ENCODE results near the gene COMT. TPM values are rescaled to one million over a fixed set of nuclear protein-coding genes. Genes with fewer than 3 reads are reported as not detected.
A peak's percentile ranks its signal among the peaks of the same experiment; 100 is the strongest.

COMT gene
- total RNA-seq, 1 experiment from 2014 or later, result 585 TPM

GRCh38 chr22:19962246-19962908 is 20.8 kb downstream of the COMT start:
- in situ Hi-C loops (cut with HindIII; ENCODE audit: low pct_unique_long_range_greater_than_20kb, low sequenced_read_pairs), result no loop called here

GRCh38 chr22:19962909-19963806 is 21.6 kb downstream of the COMT start:
- in situ Hi-C loops (cut with HindIII; ENCODE audit: low pct_unique_long_range_greater_than_20kb, low sequenced_read_pairs), result no loop called here
- peak; percentile 59 for DNase-seq (ENCODE audit: low read depth)

More at GRCh38 chr22:19962246-19962908, 20.8 kb downstream of the COMT start:
- peak; percentile 71 for DNase-seq (ENCODE audit: low read depth)

DNA sequence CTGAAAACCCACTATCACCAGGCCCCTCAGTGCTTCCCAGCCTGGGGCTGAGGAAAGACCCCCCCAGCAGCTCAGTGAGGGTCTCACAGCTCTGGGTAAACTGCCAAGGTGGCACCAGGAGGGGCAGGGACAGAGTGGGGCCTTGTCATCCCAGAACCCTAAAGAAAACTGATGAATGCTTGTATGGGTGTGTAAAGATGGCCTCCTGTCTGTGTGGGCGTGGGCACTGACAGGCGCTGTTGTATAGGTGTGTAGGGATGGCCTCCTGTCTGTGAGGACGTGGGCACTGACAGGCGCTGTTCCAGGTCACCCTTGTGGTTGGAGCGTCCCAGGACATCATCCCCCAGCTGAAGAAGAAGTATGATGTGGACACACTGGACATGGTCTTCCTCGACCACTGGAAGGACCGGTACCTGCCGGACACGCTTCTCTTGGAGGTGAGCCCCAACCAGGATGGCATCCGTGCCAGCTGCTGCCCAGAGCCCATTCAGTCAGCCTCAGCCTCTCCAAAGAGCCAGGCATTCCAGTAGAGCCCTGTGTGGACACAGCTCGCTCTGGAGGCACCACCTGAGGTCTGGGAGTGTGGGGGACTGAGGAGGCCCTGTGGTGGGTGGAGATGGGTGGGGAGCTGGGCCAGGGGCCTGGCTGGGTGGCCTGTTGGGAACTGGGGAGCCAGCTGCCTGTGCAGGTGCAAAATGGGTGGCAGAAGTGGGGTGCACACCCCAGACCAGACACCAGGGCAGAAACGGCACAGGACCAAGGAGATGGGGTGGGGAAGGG is 22.5 kb downstream of the COMT start:
- DNase-seq (ENCODE audit: low read depth), result no peak
- in situ Hi-C loops (cut with HindIII; ENCODE audit: low pct_unique_long_range_greater_than_20kb, low sequenced_read_pairs), result no loop called here

DNA sequence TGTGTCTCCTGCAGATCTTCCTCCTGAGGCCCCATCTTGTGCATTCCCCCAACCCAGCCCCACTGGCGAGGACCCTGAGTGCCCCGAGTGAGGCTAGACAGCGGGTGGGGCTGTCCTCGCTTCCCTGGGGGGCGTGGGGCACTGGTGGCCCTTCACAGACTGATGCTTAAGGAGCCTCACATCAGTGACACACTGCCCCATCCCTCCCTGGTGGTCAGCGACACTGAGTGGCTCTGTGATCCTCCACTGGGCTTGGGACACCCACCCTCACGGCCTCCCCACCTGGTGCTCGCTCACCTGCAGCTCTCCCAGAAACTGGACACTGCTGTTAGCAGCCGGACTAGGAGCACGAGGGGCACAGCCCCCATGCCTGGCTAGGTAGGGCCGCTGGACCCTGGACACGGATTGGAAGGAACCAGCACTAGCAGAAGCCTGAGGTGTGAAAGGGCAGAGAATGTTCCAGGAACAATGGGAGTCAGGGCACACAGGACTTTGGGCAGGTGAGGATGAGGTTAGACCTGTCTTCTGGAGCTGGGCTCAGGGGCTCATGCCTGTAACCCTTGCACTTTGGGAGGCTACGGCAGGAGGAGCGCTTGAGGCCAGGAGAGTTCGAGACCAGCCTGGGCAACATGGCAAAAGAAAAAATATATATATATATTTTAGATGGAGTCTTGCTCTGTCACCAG is 23.3 kb downstream of the COMT start:
- in situ Hi-C loops (cut with HindIII; ENCODE audit: low pct_unique_long_range_greater_than_20kb, low sequenced_read_pairs), result no loop called here
- no peak for DNase-seq (ENCODE audit: low read depth)

- in situ Hi-C loops (cut with HindIII; ENCODE audit: low pct_unique_long_range_greater_than_20kb, low sequenced_read_pairs), result no loop called here
- DNase-seq (ENCODE audit: low read depth), result no peak
Measured at GRCh38 chr22:19965771-19966709, 24.5 kb downstream of the COMT start.

DNA sequence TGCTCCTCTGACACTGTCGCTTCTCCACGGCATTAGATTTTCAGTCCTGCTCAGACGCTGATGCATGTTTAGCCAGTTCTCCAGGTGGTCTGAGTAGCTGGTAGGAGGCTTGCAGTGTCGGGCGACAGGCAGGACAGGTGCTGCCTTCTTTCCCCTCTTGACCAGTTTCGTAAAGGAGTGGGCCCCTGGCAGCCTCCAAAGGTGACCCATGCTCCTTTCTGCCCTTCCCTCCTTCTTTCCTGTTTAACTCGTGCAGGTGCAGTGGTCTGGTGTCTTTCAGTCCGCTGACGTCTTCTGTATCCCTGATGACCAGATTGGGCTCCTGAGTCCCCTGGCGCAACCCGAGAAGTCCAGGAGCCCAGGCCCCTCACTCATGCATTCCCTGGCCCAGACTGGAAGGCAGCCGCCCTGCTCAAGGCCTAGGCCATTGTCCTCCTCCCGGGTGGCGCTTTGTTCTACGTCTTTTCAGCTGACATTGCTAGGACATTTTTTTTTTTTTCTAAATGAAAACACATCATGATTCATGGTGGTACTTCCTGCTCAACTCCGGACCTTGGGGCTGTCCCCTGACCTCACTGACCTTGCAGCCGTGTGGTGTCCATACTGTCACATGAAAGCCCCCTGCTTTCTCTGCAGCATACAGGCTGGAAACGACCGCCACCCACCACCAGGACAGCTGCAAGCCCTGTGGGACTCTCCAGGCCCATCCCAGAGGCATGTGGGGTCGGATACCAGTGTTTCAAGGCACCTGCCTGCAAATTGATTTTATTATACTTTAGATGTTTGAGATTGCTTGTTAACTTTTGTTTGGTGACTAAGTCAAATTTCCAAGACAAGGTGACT is 25.6 kb downstream of the COMT start:
- in situ Hi-C loops (cut with HindIII; ENCODE audit: low pct_unique_long_range_greater_than_20kb, low sequenced_read_pairs), result no loop called here

GRCh38 chr22:19967850-19968449 is 26.4 kb downstream of the COMT start:
- no peak for DNase-seq (ENCODE audit: low read depth)
- in situ Hi-C loops (cut with HindIII; ENCODE audit: low pct_unique_long_range_greater_than_20kb, low sequenced_read_pairs), result no loop called here

More for the DNA sequence above, 25.6 kb downstream of the COMT start:
- no peak for DNase-seq (ENCODE audit: low read depth)

GRCh38 chr22:19968450-19968891 is 26.9 kb downstream of the COMT start:
- no peak for DNase-seq (ENCODE audit: low read depth)
- in situ Hi-C loops (cut with HindIII; ENCODE audit: low pct_unique_long_range_greater_than_20kb, low sequenced_read_pairs), result no loop called here

DNA sequence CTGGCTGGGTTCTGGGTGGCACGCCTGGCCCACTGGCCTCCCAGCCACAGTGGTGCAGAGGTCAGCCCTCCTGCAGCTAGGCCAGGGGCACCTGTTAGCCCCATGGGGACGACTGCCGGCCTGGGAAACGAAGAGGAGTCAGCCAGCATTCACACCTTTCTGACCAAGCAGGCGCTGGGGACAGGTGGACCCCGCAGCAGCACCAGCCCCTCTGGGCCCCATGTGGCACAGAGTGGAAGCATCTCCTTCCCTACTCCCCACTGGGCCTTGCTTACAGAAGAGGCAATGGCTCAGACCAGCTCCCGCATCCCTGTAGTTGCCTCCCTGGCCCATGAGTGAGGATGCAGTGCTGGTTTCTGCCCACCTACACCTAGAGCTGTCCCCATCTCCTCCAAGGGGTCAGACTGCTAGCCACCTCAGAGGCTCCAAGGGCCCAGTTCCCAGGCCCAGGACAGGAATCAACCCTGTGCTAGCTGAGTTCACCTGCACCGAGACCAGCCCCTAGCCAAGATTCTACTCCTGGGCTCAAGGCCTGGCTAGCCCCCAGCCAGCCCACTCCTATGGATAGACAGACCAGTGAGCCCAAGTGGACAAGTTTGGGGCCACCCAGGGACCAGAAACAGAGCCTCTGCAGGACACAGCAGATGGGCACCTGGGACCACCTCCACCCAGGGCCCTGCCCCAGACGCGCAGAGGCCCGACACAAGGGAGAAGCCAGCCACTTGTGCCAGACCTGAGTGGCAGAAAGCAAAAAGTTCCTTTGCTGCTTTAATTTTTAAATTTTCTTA is 27.8 kb downstream of the COMT start:
- in situ Hi-C loops (cut with HindIII; ENCODE audit: low pct_unique_long_range_greater_than_20kb, low sequenced_read_pairs), result no loop called here
- no peak for DNase-seq (ENCODE audit: low read depth)

DNA sequence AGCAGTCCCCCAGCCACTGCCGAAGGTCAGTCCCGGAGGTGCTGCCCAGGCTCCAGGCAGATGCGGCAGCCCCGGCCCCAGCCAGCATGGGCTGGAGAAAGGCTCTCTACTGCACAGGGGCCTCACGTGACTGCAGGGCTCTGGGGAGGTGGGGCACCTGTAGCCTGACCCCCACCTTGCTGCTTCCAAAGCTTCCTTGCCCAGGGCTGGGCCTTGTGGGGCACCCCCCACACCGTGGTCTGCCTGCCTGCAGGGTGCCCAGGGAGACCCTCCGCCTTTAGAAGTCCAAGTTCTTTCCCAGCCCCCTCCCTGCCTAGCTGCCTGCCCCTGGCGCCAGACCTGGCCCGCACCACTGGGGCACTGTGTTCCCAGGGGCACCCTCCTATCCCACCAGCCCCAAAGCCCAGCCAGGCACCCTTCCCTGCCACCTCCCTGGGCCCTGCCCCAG is 28.5 kb downstream of the COMT start:
- no peak for DNase-seq (ENCODE audit: low read depth)

GRCh38 chr22:19970479-19971275 is 29.1 kb downstream of the COMT start:
- in situ Hi-C loops (cut with HindIII; ENCODE audit: low pct_unique_long_range_greater_than_20kb, low sequenced_read_pairs), result no loop called here
- DNase-seq (ENCODE audit: low read depth), result peak; percentile 42

More for the DNA sequence above, 28.5 kb downstream of the COMT start:
- in situ Hi-C loops (cut with HindIII; ENCODE audit: low pct_unique_long_range_greater_than_20kb, low sequenced_read_pairs), result no loop called here

GRCh38 chr22:19971276-19972124 is 29.9 kb downstream of the COMT start:
- in situ Hi-C loops (cut with HindIII; ENCODE audit: low pct_unique_long_range_greater_than_20kb, low sequenced_read_pairs), result no loop called here
- DNase-seq (ENCODE audit: low read depth), result no peak

GRCh38 chr22:19972251-19972650 is 30.7 kb downstream of the COMT start:
- in situ Hi-C loops (cut with HindIII; ENCODE audit: low pct_unique_long_range_greater_than_20kb, low sequenced_read_pairs), result no loop called here
- DNase-seq (ENCODE audit: low read depth), result no peak

Data from Caki2 (cell line).